GM19438 (cell line): ENCODE measurements around the gene BMERB1.
"Not testable (repeated sequence)": the region's sequence is repeated elsewhere in the genome, so short reads cannot be mapped to it uniquely, and the experiment has no call there.

Experiments used
- ATAC-seq: cut with Tn5 transposase; IDR thresholded peaks from one replicate; pipeline ENCODE4 v1.9.1; 2021; ENCODE audit warnings: low read depth; ENCODE audit not compliant: unreplicated experiment

The BMERB1 gene

DNA sequence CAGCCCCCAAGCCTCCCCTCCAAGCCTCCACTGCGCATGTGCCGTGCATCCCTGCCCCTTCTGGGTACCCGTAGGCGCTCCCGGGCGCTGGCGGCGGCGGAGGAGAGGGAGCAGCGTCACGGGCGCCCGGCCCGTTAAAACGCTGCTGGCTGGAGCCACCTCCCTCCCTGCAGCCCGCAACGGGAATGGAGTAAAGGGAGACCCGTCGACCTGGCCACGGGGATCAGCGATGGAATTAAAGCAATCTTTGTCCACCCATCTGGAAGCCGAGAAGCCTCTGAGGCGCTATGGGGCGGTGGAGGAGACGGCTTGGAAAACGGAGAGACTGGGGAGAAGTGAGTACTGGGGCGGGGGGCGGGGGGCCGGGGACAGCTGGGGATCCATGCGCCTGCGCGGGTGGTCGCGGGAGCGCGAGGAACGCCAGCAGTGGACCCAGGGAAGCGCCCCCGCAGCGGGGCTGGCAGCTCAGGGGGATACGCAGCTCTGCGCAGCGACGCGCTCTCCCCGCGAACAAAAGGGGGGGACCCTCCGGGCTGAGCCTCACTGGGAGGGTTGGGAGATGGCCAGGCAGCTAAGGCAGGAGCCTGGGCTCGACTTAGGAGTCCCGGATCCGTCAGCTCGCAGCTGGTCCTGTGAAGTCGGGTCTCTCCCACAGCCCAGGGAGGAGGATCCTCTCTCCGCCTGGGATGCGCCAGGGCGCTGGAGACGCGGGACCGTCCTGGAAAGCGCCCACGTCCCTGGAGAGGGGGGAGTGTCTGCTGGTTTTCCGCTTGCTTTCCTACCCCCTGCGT is at the start of gene BMERB1:
Gene BMERB1, plus strand, starts transcription at position 164 of the 791 bp plus-strand sequence. Its CDS starts 66 bp downstream, at position 230.
- no peak for ATAC-seq

DNA sequence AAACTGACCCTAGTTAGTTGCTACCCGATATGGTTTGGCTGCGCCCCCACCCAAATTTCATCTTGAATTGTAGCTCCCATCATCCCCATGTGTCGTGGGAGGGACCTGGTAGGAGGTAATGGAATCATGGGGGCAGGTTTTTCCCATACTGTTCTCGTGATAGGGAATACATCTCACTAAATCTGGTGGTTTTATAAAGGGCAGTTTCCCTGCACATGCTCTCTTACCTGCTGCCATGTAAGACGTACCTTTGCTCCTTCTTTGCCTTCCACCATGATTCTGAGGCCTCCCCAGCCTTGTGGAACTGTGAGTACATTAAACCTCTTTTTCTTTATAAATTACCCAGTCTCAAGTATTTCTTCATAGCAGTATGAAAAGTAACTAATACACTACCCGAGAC is 46.3 kb upstream of the BMERB1 start:
- not testable (repeated sequence) for ATAC-seq

DNA sequence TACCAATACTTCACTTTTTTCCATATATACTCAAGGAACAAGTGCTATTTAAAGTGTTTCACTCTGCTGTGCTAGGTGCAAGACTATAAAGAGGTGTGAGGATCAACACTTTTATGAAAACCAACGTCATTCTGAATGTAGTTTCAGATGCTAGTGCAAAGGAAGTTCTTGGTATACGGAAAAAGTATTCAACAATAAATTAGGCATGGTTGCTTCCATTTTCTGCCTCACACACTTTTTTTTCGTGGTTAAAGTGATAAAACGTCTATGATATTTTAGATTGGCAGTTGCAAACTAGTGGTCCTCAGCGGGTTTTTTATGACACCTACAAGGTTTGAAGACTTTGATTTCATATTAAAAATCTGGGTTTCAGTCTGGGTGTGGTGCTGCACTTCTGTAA is 44.5 kb upstream of the BMERB1 start:
- ATAC-seq = not testable (repeated sequence)

DNA sequence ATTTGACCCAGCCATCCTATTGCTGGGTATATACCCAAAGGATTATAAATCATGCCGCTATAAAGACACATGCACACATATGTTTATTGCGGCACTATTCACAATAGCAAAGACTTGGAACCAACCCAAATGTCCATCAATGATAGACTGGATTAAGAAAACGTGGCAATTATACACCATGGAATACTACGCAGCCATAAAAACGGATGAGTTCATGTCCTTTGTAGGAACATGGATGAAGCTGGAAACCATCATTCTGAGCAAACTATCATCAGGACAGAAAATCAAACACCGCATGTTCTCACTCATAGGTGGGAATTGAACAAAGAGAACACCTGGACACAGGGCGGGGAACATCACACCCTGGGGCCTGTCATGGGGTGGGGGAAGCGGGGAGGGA is 41.4 kb upstream of the BMERB1 start:
- ATAC-seq = not testable (repeated sequence)

DNA sequence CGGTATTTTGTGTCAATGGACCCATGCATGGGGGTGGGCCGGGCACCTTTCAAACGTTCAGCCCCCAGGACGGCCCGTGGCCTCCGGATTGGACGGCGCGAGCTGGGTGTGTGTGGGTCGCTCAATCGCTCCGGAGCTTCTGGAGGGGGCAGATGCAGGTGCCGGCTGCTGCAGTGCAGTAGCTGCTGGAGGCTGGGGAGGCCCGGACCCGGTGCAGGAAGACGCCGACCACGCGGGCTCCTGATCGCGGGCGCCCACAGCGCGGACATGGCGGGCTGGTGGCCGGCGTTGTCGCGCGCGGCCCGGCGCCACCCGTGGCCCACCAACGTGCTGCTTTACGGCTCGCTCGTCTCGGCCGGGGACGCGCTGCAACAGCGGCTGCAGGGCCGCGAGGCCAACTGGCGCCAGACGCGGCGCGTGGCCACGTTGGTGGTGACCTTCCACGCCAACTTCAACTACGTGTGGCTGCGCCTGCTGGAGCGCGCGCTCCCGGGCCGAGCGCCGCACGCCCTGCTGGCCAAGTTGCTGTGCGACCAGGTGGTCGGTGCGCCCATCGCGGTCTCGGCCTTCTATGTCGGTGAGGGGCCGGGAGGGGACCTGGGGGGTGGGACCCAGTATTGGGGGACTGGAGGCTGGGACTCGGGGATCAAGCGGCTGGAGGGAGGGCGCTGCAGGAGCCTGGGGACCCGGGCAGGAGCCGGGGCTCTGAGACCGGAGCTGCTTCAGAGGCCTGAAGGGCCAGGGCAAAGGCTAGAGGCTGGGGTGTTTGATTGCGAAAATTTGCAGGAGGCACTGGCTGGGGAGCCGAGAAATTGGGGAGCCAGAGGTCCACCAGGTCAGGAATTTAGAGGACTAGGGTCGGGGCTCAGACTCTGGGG is 38.5 kb upstream of the BMERB1 start, which contains the start of gene MPV17L:
Gene MPV17L, plus strand, starts transcription at position 124 of the 878 bp plus-strand sequence. Its CDS starts 144 bp downstream, at position 268.
- not testable (repeated sequence) for ATAC-seq

DNA sequence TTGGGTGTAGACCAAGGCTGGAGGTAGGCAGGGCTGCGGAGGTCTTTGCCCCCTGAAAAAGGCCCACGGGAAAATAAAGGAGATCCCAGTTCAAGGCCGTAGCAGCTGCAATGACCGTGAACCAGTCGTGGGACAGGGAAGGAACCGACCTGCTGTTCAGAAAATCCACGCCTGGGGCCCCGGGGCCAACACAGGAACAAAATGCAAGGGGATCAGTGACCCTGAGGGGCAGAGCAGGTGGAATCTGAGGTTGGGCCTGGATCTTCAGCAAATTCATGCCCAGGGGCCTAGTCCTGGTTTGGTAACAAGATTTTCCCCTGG is 37.9 kb upstream of the BMERB1 start:
- not testable (repeated sequence) for ATAC-seq

DNA sequence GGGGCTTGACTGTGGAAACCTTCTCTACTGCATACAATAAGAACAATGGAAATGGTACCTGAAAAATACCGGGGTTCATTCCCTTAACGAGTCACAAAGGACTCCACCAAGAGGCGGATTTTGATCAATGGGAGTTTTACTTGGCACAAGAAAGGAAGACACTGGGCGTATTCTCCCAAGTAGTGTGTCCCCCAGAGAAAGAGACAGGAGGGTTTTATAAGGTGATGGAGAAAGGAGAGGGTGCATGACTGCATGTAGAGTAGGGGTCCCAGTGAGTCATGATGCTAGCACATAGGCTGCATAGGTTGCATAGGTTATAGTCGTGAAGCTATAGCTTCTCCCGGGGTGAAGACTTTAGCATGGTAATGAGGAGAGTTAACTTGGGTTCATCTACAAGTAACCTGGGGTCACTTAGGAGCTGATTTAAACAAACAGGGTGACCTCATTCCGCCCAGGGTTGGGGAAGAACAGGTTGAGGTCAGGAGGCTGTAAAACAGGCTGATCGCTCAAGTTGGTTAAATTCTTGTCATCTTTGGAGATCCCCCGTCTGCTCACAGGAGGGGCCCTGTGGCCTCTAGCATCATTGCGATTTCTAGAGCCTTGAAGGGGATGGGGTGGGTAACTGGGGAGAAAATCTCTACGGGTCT is 37.3 kb upstream of the BMERB1 start:
- no peak for ATAC-seq

DNA sequence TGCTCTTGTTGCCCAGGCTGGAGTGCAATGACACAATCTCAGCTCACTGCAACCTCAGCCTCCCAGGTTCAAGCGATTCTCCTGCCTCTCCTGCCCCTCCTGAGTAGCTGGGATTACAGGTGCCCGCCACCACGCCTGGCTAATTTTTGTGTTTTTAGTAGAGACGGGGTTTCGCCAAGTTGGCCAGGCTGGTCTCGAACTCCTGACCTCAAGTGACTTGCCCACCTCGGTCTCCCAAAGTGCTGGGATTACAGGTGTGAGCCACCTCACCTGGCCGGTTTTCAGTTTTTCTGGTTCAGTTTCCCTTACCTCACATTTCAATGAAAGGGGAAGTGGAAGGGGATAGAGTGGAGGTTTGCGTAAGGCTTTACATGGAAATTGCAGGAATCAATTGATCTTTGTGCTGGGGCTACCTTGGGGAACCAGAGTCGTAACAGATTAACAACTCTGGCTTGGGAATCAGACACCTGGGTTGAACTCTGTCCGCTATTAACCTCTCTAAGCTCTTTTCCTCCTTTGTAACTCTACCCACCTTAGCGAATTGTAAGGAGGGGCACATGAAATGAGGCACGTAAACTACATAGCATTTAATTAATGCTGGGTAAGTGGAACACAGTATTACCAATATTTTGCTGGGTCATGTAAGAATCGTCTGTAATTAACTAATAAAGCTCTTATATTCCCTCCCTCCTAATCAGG is 35.6 kb upstream of the BMERB1 start:
- no peak for ATAC-seq

DNA sequence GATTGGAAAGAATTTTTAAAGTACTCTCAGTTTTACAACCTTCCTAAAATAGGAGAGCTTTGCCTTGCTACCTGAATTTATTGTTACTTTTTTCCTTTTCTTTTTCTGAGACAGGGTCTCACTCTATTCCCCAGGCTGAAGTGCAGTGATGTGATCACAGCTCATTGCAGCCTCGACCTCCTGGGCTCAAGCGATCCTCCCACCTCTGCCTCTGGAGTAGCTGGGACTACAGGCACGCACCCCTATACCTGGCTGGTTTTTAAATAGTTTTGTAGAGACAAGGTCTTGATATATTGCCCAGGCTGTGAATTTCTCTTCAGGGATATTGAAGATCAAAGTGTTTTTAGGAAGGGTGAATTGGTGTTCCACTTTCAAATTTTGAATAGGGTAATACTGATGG is 35.1 kb upstream of the BMERB1 start:
- no peak for ATAC-seq

DNA sequence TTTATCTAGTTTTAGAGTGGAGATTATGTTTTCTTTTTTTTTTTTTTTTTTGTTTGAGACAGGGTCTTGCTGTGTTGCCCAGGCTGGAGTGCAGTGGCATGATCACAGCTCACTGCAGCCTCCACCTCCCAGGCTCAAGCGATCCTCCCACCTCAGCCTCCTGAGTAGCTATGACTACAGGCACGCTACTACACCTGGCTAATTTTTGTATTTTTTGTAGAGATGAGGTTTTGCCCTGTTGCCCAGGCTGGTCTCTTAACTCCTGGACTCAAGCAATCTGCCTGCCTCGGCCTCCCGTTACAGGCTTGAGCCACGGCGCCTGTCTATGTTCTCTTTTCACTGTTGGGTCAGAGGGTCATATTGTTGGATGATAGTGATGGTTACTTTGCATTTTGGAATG is 34.1 kb upstream of the BMERB1 start:
- not testable (repeated sequence) for ATAC-seq

DNA sequence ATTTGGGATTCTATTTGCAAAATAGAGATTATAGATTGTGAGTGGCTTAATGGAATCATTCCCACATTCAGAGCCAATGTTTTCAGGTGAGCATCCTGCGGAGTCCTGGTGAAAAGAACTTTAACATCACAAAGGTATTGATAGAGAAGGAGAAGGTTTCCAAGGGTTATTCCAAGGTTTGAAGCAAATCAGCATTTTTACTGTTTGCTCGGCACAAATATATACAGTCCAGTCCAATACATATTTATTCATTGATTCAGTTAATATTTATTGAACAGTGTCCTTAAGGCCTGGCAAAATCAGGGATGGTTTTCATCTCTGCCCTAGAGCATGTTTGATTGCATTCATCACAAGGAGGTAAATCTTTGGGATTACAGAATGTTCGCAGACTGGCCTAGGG is 32.4 kb upstream of the BMERB1 start:
- ATAC-seq = no peak

DNA sequence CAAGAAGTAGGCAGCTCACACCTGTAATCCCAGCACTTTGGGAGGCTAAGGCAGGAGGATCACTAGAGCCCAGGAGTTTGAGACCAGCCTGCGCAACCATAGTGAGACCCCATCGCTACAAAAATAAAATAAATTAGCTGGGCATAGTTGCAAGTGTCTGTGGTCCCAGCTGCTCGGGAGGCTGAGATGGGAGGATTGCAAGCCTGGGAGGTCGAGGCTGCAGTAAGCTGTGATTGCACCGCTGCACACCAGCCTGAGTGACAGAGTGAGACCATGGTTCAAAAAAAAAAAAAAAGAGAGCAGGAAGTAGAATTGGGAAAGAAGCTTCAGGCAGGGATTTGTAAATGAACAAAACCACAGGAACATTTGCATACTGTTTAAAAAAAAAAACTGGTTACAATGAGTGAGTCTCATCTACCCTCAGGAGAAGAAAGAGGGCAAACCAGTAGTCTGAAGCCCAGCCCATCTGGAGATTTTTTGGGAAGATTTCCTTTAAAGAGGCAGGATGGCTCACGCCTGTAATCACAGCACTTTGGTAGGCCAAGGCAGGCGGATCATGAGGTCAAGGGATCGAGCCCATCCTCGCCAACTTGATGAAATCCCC is 30.9 kb upstream of the BMERB1 start:
- ATAC-seq = no peak

DNA sequence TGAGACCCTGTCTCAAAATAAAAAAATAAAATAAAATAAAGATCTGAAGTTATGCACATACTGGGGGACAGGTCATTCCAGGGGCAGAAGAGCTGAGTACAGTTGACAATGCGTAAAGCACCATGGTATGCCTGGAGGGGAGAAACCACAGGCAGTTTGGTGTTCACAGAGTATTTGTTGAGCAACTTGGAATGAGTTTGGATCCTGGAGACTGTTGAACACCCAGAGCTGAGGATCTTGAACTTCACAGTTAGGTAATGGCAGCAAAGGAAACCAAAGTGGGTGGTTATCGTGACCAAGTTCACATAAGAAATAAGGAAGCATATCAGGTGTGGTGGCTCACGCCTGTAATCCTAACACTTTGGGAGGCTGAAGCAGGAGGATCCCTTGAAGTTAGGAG is 30.3 kb upstream of the BMERB1 start:
- ATAC-seq = not testable (repeated sequence)

DNA sequence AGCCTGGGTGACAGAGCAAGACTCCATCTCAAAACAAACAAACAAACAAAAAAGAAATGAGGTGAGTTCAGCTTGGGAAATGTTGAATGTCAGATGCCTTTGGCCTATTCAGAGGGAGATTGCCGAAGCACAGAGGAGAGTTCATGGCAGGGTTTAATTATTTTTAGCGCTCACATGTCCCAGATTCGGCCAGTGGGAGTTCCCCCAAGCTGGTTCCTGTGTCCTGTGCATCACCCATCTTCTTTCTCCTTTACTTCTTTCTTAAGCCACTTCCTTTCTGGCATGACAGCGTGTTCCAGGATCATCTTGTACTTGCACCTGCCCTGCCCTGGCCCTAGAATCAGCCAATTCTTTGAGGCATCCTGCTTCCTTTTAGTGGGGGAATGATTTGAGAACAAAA is 29.6 kb upstream of the BMERB1 start:
- no peak for ATAC-seq

DNA sequence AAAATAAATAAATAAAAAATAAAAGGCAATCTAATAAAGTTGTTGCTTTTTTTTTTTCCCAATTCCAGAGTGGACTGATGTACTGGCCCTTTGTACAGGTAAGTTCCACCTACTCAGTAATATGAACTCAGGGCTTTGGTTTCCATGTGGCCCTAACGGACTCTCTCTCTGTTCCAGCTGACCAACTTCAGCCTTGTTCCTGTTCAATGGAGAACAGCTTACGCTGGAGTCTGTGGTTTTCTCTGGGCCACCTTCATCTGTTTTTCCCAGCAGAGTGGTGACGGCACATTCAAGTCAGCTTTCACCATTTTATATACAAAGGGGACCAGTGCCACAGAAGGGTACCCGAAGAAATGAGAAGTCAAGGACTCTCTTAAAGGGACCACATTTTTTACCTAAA is 26.6 kb upstream of the BMERB1 start:
- ATAC-seq = not testable (repeated sequence)

DNA sequence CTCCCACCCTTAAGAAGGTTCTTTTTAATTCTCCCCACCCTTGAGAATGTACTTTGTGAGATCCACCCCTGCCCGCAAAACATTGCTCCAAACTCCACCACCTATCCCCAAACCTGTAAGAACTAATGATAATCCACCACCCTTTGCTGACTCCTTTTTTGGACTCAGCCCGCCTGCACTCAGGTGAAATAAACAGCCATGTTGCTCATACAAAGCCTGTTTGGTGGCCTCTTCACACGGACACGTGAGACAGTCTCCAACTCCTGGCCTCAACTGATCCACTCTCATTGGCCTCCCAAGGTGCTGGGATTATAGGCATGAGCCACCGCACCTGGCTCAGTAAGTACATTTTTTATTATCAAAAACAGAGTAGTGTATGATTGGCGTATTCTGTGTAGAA is 24.9 kb upstream of the BMERB1 start:
- not testable (repeated sequence) for ATAC-seq

DNA sequence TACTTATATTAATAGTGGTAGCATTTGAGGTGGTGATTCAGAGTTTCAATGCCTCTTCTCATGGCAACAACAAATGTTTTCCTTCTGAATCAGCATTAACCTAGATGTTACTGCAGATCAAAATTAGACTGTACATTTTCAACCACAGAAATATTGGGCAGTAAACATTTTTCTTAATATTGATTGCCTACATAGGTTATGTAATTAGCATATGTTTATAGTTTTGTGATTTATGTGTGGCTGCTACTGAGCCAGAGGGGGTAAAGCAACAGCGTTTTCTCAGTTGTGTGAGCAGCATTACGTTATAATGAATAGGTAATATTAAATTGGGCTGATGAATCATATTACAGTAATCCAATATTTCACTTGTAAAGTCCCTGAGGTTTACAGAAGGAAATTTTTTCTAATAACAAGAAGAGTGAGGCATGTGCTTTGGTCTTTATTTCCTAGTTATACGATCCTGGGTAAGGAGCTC is 18.8 kb upstream of the BMERB1 start:
- ATAC-seq = no peak

DNA sequence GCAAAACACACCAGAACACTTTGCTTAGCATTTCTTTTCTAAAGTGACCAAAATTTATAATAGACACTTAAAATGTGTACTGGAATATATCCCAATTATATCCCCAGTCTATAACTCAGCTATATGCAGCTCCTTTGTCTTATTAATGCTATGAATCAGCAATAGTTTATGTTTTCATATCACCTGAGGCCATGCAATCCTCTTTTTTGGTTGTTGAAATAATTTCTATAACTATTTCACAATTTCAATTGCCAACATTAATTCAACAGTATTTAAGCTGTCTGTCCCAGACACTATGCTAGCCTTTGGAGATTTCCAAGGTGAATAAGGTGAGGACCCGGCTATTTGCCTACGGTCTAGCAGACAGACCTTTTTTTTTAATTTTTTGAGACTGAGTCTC is 17.2 kb upstream of the BMERB1 start:
- ATAC-seq = no peak

DNA sequence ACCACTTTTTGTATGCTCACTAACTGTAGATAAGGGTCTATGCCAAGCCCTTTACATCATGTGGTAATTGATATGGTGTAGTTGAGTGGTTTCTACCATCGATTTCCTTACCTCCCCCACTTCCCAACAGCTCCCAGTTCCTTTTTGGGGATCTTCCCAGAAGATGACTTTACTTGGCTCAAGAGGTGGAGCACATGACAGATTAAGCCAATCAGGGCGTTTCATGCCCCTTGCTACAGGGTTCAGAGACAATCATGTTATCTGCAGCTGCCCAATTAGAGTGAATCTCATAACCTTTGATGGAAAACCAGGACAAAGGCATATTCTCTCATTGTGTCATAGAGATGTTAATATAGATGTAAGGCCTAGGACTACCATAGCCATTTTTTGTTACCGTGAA is 16.2 kb upstream of the BMERB1 start:
- ATAC-seq = no peak

DNA sequence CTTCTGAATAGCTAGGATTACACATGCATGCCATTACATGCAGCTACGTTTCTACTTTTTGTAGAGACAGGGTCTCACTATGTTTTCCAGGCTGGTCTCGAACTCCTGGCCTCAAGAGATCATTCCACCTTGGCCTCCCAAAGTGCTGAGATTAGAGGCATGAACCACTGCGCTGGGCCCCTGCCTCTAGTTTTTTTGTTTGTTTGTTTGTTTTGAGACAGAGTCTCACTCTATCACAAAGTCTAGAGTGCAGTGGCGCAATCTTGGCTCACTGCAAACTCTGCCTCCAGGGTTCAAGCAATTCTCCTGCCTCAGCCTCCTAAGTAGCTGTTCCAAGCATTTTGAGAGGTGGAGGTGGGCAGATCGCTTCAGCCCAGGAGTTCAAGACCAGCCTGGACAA is 12.7 kb upstream of the BMERB1 start:
- ATAC-seq = not testable (repeated sequence)
